ENCODE data around the gene TRIM6. TPM values are rescaled to one million over a fixed set of nuclear protein-coding genes. Genes with fewer than 3 reads are reported as not detected.

Gene TRIM6
- 3.7 TPM for total RNA-seq
- long read RNA-seq, partial matches to known transcripts, result 2 of 5 reads
- long read RNA-seq, other reads (novel, unspliced or antisense), result 0 of 5 reads

- intact Hi-C loops (cut with DNase I), result no loop called here
- peak; percentile 53 to 61 for ATAC-seq
- DNase-seq, result peak; percentile 75
- Histone ChIP-seq H3K36me3 (no peaks in the 10 kb centered on the region), H3K27ac (peak within 1 kb of the TSS; percentile 61), H3K27me3 (ENCODE audit: low read depth) (no peaks in the 10 kb centered on the region), H3K9me3 (no peaks in the 10 kb centered on the region), H3K4me1 (peaks cover 19% of the 10 kb centered on the region), H3K4me3 (peak within 1 kb of the TSS; percentile 54)
- no peak for TF ChIP-seq CTCF (IDR thresholded peaks at IDR 0.05)
Observed at GRCh38 chr11:5596607-5597201, at the start of gene TRIM6. TRIM6 (plus strand) TSS chr11:5596637; CDS start chr11:5596898, 261 bp downstream.

GRCh38 chr11:5547982-5548381 lies 48.5 kb upstream of the TRIM6 start:
- Histone ChIP-seq H3K27me3 (ENCODE audit: low read depth) (no peaks in the 10 kb centered on the region), H3K36me3 (no peaks in the 10 kb centered on the region), H3K4me3 (no peak overlapping the region), H3K27ac (no peak overlapping the region), H3K4me1 (no peaks in the 10 kb centered on the region), H3K9me3 (no peaks in the 10 kb centered on the region)
- intact Hi-C loops (cut with DNase I), result no loop called here
- no peak for DNase-seq
- no peak for ATAC-seq
- TF ChIP-seq CTCF (IDR thresholded peaks at IDR 0.05), result no peak

- H3K9me3 ChIP-seq, result no peaks in the 10 kb centered on the region
- no peaks in the 10 kb centered on the region for H3K36me3 ChIP-seq
- no peak for TF ChIP-seq CTCF (IDR thresholded peaks at IDR 0.05)
- no peak within 1 kb of the TSS for H3K27ac ChIP-seq
- no peak within 1 kb of the TSS for H3K4me3 ChIP-seq
- intact Hi-C loops (cut with DNase I), result no loop called here
- ATAC-seq (no peak), DNase-seq (no peak)
- H3K4me1 ChIP-seq, result no peaks in the 10 kb centered on the region
- H3K27me3 ChIP-seq (ENCODE audit: low read depth), result no peaks in the 10 kb centered on the region
Observed at GRCh38 chr11:5548440-5548839, 48.0 kb upstream of the TRIM6 start, which contains the start of gene OR52H1. OR52H1 (minus strand) TSS chr11:5548540; CDS start chr11:5545505, 3,035 bp downstream.

GRCh38 chr11:5550440-5551095 lies 45.9 kb upstream of the TRIM6 start:
- intact Hi-C loops (cut with DNase I), result no loop called here
- Histone ChIP-seq H3K4me1 (no peaks in the 10 kb centered on the region), H3K4me3 (no peak overlapping the region), H3K36me3 (no peaks in the 10 kb centered on the region), H3K27ac (no peak overlapping the region), H3K27me3 (ENCODE audit: low read depth) (no peaks in the 10 kb centered on the region), H3K9me3 (no peaks in the 10 kb centered on the region)
- no peak for TF ChIP-seq CTCF (IDR thresholded peaks at IDR 0.05)
- ATAC-seq (no peak), DNase-seq (no peak)

- no peak overlapping the region for H3K4me3 ChIP-seq
- no peaks in the 10 kb centered on the region for H3K9me3 ChIP-seq
- TF ChIP-seq CTCF (IDR thresholded peaks at IDR 0.05), result no peak
- H3K27ac ChIP-seq, result no peak overlapping the region
- intact Hi-C loops (cut with DNase I), result no loop called here
- H3K27me3 ChIP-seq (ENCODE audit: low read depth), result no peaks in the 10 kb centered on the region
- H3K4me1 ChIP-seq, result no peaks in the 10 kb centered on the region
- H3K36me3 ChIP-seq, result no peaks in the 10 kb centered on the region
- DNase-seq (no peak), ATAC-seq (no peak)
Observed at GRCh38 chr11:5553343-5553742, 43.1 kb upstream of the TRIM6 start.

Measured in lower lobe of right lung (tissue), 2 donors.